NCI-H526 treated with DMSO at 0.1 percent for 48 hours (cell line): ENCODE results near the gene TCHH.
"Not testable (repeated sequence)": the region's sequence is repeated elsewhere in the genome, so short reads cannot be mapped to it uniquely, and the experiment has no call there.

Experiments used
- DNase-seq: peaks from one replicate; lab custom pipeline; 2025; lab: John Stamatoyannopoulos, UW

Gene TCHH

GRCh38 chr1:152110860-152111514 lies 4.3 kb downstream of the TCHH start:
- peak; percentile 83 for DNase-seq

- peak; percentile 49 for DNase-seq
Measured at GRCh38 chr1:152110365-152110859, 4.8 kb downstream of the TCHH start.

- no peak for DNase-seq
Measured at GRCh38 chr1:152109998-152110294, 5.3 kb downstream of the TCHH start.

GRCh38 chr1:152109231-152109997 lies 5.8 kb downstream of the TCHH start:
- peak; percentile 21 for DNase-seq

GRCh38 chr1:152108882-152109222 lies 6.4 kb downstream of the TCHH start:
- DNase-seq: no peak

- DNase-seq: no peak
Measured at GRCh38 chr1:152107984-152108881, 7.0 kb downstream of the TCHH start.

- no peak for DNase-seq
Measured at GRCh38 chr1:152107031-152107983, 7.9 kb downstream of the TCHH start.

GRCh38 chr1:152104854-152105253 lies 10.4 kb downstream of the TCHH start:
- no peak for DNase-seq

- DNase-seq: no peak
Measured at GRCh38 chr1:152096931-152097330, 18.3 kb downstream of the TCHH start.

- DNase-seq: no peak
Measured at GRCh38 chr1:152089014-152089674, 26.1 kb downstream of the TCHH start, which contains the start of gene TCHHL1. Gene TCHHL1, minus strand, starts transcription at chr1:152089064. Its CDS starts 921 bp downstream, at chr1:152088143.

GRCh38 chr1:152086760-152087159 lies 28.5 kb downstream of the TCHH start:
- no peak for DNase-seq

GRCh38 chr1:152084853-152085252 lies 30.4 kb downstream of the TCHH start:
- DNase-seq: no peak

- not testable (repeated sequence) for DNase-seq
Measured at GRCh38 chr1:152081026-152081425, 34.2 kb downstream of the TCHH start.

GRCh38 chr1:152080494-152080893 lies 34.8 kb downstream of the TCHH start:
- not testable (repeated sequence) for DNase-seq

GRCh38 chr1:152078831-152079441 lies 36.3 kb downstream of the TCHH start:
- no peak for DNase-seq

GRCh38 chr1:152072311-152072710 lies 42.9 kb downstream of the TCHH start:
- DNase-seq: no peak

- DNase-seq: no peak
Measured at GRCh38 chr1:152071123-152071522, 44.1 kb downstream of the TCHH start.

GRCh38 chr1:152067929-152068328 lies 47.3 kb downstream of the TCHH start:
- no peak for DNase-seq

- no peak for DNase-seq
Measured at GRCh38 chr1:152067150-152067549, 48.1 kb downstream of the TCHH start.

- no peak for DNase-seq
Measured at GRCh38 chr1:152061952-152062351, 53.3 kb downstream of the TCHH start.
